ENCODE results near the gene SNX8.

SNX8 gene

DNA sequence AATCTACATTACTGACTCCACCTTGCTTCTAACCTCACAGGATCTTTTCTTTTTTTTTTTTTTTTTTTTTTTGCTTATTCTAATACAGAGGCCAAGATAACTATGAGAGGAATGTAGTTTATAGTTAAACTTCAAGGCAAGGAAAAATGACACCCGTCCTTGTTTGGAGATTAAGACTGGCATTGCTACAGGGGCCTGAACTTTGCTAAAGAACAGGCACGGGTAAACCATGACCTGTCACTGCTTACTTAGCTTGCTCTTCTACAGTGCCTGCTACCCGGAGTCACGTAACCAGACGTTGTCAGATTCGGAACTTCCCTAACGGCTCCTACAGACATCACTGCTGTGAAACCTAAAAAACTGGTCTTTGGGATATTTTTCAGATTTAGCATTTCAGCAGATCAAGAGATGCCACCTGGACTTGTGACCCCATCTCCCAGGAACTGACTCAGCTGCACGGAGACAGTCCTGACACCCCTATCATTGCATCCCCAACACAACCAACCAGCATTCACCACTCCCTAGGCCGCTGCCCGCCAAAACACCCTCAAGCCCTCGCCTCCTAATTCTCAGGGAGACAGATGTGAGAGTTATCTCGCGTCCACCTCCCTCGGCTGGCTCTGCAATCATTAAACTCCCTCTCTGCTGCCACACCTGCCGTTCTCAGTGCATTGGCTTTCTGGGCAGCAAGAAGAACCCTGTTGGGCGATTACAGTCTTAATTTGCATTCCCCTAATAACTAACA is 109.0 kb downstream of the SNX8 start:
- no peak for DNase-seq (ENCODE audit: low read depth in 2 of 2)

DNA sequence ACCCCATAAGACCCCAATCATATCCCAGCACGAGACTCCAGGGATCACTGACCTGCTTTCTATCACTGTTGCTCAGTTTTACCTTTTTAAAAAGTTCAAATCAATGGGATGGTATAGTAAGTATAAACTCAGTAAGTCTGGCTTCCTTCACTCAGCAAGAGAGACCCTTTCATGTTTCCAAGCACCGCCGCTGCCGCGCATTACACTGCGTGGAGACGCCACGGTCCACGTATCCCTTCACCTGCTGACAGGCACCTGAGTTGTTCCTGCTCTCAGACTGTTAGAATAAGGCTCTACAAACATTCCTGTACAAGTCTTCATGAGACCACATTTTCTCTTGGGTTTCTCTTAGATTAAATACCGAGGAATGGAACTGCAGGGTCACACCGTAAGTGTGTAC is 109.8 kb downstream of the SNX8 start:
- no peak for DNase-seq (ENCODE audit: low read depth in 2 of 2)

DNA sequence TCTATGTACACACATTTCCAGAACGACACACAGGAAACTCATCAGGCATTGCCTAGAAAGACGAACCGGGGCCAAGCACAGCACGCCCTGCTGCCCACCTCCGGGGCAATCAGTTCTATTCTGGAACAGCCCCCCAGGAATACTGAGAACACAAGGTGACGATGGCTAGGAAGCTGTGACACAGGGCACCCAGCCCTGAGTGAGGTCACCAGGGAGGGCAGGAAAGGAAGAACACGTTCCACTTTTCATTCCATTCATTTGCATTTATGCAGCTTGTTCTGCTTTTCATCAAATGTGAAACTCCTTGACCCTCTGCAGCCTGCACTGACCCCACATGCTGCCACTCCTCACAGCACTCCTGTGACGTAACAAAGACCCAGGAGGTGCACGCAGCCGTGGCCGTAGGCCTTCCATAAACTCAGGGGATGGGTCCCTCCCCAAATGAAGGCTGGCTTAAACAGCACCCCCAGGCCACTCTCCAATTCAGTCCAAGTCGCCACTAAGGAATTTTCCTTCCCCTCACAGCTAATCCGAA is 110.4 kb downstream of the SNX8 start:
- DNase-seq (ENCODE audit: low read depth in 2 of 2) = no peak

DNA sequence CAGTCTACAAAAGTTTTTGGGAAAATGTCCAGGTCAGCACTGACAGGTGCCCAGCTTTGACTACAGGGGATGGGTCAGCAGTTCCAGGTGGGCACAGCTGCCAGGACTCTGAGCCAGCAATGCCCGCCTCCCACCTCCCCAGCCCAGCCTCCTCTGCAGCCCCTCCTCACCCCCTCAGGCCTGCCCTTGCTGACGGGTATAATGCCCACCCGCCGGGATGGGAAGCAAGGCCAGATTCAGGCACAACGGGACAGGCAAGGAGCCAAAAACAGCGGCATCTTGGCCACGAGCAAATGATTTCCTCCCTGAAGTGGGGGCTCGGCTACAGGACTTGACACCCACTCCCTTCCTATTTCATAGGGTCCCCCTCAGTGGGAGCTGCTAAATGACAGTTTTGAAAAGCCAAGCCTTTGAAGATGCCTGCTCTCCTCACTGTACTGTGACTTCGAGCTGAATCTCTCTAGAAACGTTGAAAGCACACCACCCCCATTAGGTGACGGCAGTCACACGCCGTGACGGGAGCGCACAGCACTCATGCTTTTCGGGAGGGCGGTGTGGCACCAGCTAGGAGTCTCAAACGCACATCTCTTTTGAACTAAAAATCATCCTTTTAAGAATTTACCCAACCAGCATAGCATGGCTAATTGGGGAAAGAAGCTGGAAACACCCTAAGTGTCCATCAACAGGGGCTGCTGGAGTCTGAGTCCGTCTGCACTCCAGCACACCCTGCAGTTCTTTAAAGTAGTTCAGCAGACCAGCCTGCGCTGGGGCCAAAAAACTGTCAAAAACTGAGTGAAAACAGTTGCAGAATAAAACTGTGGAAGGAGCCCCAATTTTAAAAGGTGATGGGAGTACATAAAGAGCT is 111.1 kb downstream of the SNX8 start:
- DNase-seq (ENCODE audit: low read depth in 2 of 2) = no peak

DNA sequence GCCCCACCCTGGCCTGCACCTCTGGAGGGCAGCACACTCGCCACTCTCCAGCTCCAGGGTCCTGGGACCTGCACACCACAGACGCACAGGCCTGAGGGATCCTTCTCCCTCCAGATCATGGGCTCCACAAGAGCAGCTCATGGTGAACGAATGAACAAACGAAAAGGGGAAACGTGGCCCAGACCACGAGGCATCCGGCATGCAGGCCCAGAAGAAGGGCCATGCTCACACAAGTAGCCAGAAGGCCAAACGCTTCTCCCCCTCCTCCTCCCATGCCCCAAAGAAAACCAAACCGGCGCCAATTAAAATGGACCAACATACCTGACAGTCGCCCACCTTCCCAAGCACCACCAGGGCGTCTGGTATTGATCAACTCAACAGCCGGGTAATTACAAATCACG is 111.9 kb downstream of the SNX8 start:
- DNase-seq (ENCODE audit: low read depth in 2 of 2) = no peak

Data from activated CD4-positive, alpha-beta T cell treated with anti-CD3 and anti-CD28 coated beads for 24 hours (primary cell).